PC-3 (cell line): ENCODE results near the gene PAM16.

ENCODE experiments used
- CTCF ChIP-seq: fragments of 300-600 bp; sonication (generic); conservative IDR thresholded peaks from 2 replicates; pipeline ENCODE4 v1.5.1; 2017; ENCODE audit warnings: antibody characterized with exemption, low read depth, mild to moderate bottlenecking, low read length
- EZH2 ChIP-seq: fragments of 300-600 bp; sonication (generic); IDR thresholded peaks from one replicate; pipeline ENCODE4 v1.6.1; 2017; ENCODE audit warnings: antibody characterized with exemption, mild to moderate bottlenecking, low read length; ENCODE audit not compliant: unreplicated experiment

GRCh38 chr16:4361033-4361943 lies 10.2 kb upstream of the PAM16 start:
- TF ChIP-seq EZH2 (no peak), CTCF (no peak)
